K562 (cell line): Measurements from ENCODE around the gene DNMT1. TPM values are rescaled to one million over a fixed set of nuclear protein-coding genes. Genes with fewer than 3 reads are reported as not detected.

Source experiments
- E2F3 ChIP-seq: fragments of 250-450 bp; sonication (Bioruptor Pico); IDR thresholded peaks from 2 replicates; pipeline ENCODE4 v1.4.0; 2020; ENCODE audit warnings: mild to moderate bottlenecking
- IFI16 ChIP-seq: fragments of 250-450 bp; sonication (Bioruptor Pico); IDR thresholded peaks from 2 replicates; pipeline ENCODE4 v2.1.2; 2022; ENCODE audit warnings: mild to moderate bottlenecking, inconsistent platforms
- KLF13 ChIP-seq: fragments of 450-650 bp; IDR thresholded peaks from 2 replicates; pipeline ENCODE4 v1.6.1; 2016; ENCODE audit warnings: missing genetic modification characterization, low read depth, mild to moderate bottlenecking, missing compliant biosample characterization, moderate library complexity, borderline replicate concordance
- NFIX ChIP-seq: fragments of 250-450 bp; sonication (Bioruptor Pico); IDR thresholded peaks from 2 replicates; pipeline ENCODE4 v1.4.0; 2020; ENCODE audit warnings: low read depth, mild to moderate bottlenecking, moderate library complexity
- NFRKB ChIP-seq: fragments of 450-650 bp; IDR thresholded peaks from 2 replicates; pipeline ENCODE4 v1.6.1; 2016; ENCODE audit warnings: low read depth
- SAP30 ChIP-seq: fragments of 200-600 bp; sonication (generic); IDR thresholded peaks from 2 replicates; pipeline ENCODE4 v1.6.1; 2012; ENCODE audit warnings: borderline replicate concordance, low read depth, mild to moderate bottlenecking, moderate library complexity, low read length, control low read depth, inconsistent platforms; ENCODE audit not compliant: insufficient read depth, poor library complexity, severe bottlenecking
- SIN3B ChIP-seq: fragments of 450-650 bp; IDR thresholded peaks from 2 replicates; pipeline ENCODE4 v1.6.1; 2017; ENCODE audit warnings: low read depth, mild to moderate bottlenecking, moderate library complexity
- TAF9B ChIP-seq: fragments of 450-650 bp; IDR thresholded peaks from 2 replicates; pipeline ENCODE4 v1.6.1; 2018; ENCODE audit warnings: mild to moderate bottlenecking; ENCODE audit not compliant: partially characterized antibody
- TEAD1 ChIP-seq, 2 experiments: fragments of 450-650 bp in 1 of 2; sonication (generic) in 1 of 2; formaldehyde crosslinking; IDR thresholded peaks; 2 replicates each; pipeline versions ENCODE4 v1.4.0 to v1.8.0; 2020 to 2022; ENCODE audit warnings: mild to moderate bottlenecking in 2 of 2, missing genetic modification reagents in 1 of 2
- TEAD4 ChIP-seq, 2 experiments: sonication (generic) in 1 of 2; formaldehyde crosslinking in 1 of 2; IDR thresholded peaks; 2 replicates each; pipeline versions ENCODE4 v1.6.1 to v1.8.0; 2012 to 2022; ENCODE audit warnings: borderline replicate concordance in 1 of 2, inconsistent platforms in 1 of 2, low read length in 1 of 2, mild to moderate bottlenecking in 1 of 2, missing genetic modification reagents in 1 of 2
- ZNF239 ChIP-seq: fragments of 250-450 bp; sonication (Bioruptor Pico); IDR thresholded peaks from 2 replicates; pipeline ENCODE4 v1.4.0; 2020; ENCODE audit warnings: mild to moderate bottlenecking
- ZNF407 ChIP-seq: fragments of 450-650 bp; IDR thresholded peaks from 2 replicates; pipeline ENCODE4 v1.6.1; 2016; ENCODE audit warnings: low read depth
- polyA plus RNA-seq, 8 experiments: library from polyadenylated mRNA; depleted of rRNA in 4 of 8; stranded (reverse) in 5 of 8; unstranded in 3 of 8; fragments of >200 nt; fragmentation: Nextera tagmentation in 2 of 8; fragmentation: Illumina TruSeq in 1 of 8; extraction: Ambion mirVana in 2 of 8; extraction: Trizol in 1 of 8; gene quantifications; 2 replicates each; pipeline versions ENCODE4 v1.2.1 to v1.2.3, GENCODE V29; 2011 to 2014; ENCODE audit warnings: inconsistent platforms in 1 of 8, missing spikeins in 1 of 8
- total RNA-seq, 7 experiments: library from RNA; depleted of rRNA in 6 of 7; stranded (reverse); fragments of >200 nt in 6 of 7; fragmentation: Illumina TruSeq in 2 of 7; extraction: Trizol in 2 of 7; gene quantifications; 2 replicates each; pipeline versions ENCODE4 v1.2.1 to v1.2.3, GENCODE V29; 2011 to 2021; ENCODE audit warnings: low replicate concordance in 1 of 7
- TF ChIP-seq, protein P1 (sequence below): fragments of 450-650 bp; IDR thresholded peaks from 2 replicates; pipeline ENCODE4 v1.6.1; 2018; ENCODE audit not compliant: partially characterized antibody

Gene DNMT1
- total and polyA plus RNA-seq, 9 of the 15 experiments (the other 6 are each of a cell fraction or from before 2014, with no cell fraction given), result 80.1 to 271 (median 121) TPM

DNA sequence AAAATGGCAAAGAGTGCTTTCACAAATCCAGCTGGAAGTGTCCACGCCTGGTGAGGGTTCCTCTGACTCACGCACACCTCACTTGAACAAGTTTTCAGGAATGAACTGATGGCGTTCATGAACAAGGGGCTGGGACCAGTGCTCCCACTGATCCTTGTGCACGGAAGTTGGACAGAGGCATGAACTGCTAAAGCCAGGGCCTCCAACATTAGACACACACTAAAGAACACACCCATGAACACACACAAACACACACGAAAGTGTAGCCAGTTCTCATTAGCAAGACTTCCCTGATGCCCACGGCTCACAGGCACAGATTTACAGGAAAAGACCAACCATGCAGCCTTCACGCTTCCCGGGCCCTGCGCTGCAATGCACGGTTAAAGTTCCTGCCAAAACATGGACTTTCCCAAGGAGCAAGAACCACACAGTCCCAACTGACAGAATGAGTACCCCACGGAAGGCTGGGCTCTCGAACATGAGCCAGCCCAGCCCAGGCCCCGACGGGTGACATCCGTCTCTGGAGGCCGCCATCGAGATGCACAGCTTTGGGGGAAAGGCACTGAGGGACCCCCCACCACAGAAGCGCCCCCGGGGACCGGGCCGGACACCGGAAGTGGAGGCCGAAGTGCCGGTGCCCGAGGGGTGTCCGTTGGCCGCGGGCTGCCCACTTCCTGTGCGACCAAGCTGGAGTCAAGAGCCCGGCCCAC is 808 bp downstream of the DNMT1 start (continued):
- no peak for TF ChIP-seq ZNF407
- TF ChIP-seq TEAD1 (CRISPR knock-in tag; IDR thresholded peaks at IDR 0.05), result no peak
- TF ChIP-seq TEAD4 (IDR thresholded peaks at IDR 0.05; ENCODE audit: low read length), result peak; percentile 5; the same call in 1 of the 2 replicates
- TF ChIP-seq TEAD4 (CRISPR knock-in tag; IDR thresholded peaks at IDR 0.05; ENCODE audit: borderline replicate concordance), result no peak; the same call in 1 of the 2 replicates
- no peak for TF ChIP-seq TAF9B
- TF ChIP-seq, protein P1, sequence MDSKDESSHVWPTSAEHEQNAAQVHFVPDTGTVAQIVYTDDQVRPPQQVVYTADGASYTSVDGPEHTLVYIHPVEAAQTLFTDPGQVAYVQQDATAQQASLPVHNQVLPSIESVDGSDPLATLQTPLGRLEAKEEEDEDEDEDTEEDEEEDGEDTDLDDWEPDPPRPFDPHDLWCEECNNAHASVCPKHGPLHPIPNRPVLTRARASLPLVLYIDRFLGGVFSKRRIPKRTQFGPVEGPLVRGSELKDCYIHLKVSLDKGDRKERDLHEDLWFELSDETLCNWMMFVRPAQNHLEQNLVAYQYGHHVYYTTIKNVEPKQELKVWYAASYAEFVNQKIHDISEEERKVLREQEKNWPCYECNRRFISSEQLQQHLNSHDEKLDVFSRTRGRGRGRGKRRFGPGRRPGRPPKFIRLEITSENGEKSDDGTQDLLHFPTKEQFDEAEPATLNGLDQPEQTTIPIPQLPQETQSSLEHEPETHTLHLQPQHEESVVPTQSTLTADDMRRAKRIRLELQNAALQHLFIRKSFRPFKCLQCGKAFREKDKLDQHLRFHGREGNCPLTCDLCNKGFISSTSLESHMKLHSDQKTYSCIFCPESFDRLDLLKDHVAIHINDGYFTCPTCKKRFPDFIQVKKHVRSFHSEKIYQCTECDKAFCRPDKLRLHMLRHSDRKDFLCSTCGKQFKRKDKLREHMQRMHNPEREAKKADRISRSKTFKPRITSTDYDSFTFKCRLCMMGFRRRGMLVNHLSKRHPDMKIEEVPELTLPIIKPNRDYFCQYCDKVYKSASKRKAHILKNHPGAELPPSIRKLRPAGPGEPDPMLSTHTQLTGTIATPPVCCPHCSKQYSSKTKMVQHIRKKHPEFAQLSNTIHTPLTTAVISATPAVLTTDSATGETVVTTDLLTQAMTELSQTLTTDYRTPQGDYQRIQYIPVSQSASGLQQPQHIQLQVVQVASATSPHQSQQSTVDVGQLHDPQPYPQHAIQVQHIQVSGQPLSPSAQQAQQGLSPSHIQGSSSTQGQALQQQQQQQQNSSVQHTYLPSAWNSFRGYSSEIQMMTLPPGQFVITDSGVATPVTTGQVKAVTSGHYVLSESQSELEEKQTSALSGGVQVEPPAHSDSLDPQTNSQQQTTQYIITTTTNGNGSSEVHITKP, result peak; percentile 9
- no peak for TF ChIP-seq SIN3B
- TF ChIP-seq ZNF239 (CRISPR knock-in tag), result no peak
- TF ChIP-seq E2F3 (CRISPR knock-in tag), result no peak
- TF ChIP-seq NFIX (CRISPR knock-in tag), result no peak
- TF ChIP-seq IFI16 (CRISPR knock-in tag), result no peak
- no peak for TF ChIP-seq KLF13 (tag)
- TF ChIP-seq NFRKB, result no peak
- TF ChIP-seq SAP30, result peak; percentile 73
